ENCODE measurements around the gene SH3RF3. TPM values are rescaled to one million over a fixed set of nuclear protein-coding genes. Genes with fewer than 3 reads are reported as not detected.
A peak's percentile ranks its signal among the peaks of the same experiment; 100 is the strongest.

SH3RF3 gene
- total and polyA plus RNA-seq, 2 of the 13 experiments (the other 11 are each of a cell fraction or from before 2014, with no cell fraction given) = 0.04 TPM; not detected in 1

DNA sequence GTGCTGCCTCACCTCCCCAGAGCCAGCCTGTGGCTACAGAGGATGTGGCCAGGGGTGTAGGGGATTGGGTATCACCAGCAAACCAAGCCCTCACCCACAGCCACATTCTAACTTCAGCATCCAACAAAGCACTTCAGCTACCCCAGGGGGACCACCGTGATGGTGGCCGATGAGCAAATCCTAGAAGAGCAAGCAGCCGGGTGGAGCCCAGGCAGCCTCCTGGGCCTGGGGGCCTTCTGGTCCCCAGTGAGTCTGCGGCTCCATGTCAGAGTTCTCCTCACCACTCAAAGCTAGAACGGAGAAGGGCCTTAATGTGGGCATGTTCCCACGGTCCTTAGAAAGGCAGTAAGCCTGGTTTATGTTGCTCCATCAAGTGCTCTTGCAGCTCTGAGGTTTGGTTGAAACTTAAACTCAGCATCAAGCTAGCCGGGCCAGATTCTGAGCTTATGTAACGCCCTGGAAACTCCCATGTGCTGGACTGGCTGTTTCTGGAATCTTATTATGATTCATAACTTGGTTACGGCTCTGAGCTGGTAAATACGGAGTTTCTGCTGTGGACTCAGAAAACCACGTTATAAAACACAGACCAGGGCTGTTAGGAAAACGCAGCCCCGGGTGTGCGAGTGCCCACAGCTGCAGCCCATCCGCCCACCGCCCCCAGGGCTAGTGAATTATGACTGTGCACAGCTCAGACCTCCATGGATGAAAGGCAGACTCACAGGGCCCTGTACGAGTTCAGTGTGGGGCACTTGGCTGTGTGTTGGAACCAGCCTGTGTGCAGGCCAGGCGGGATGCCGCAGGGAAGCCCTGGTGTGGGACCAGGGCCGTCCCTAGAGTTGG, 385.0 kb downstream of the SH3RF3 start:
- DNase-seq (ENCODE audit: low spot score) (no peak), FAIRE-seq (no peak)

More for the DNA sequence above, 385.0 kb downstream of the SH3RF3 start:
- TF ChIP-seq, protein P1, sequence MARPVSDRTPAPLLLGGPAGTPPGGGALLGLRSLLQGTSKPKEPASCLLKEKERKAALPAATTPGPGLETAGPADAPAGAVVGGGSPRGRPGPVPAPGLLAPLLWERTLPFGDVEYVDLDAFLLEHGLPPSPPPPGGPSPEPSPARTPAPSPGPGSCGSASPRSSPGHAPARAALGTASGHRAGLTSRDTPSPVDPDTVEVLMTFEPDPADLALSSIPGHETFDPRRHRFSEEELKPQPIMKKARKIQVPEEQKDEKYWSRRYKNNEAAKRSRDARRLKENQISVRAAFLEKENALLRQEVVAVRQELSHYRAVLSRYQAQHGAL (CRISPR knock-in tag; IDR thresholded peaks at IDR 0.05; ENCODE audit: not compliant biosample characterization) = no peak
- no peak for TF ChIP-seq SMAD1 (CRISPR knock-in tag; IDR thresholded peaks at IDR 0.05; ENCODE audit: borderline replicate concordance, low read depth)
- TF ChIP-seq, protein P2, sequence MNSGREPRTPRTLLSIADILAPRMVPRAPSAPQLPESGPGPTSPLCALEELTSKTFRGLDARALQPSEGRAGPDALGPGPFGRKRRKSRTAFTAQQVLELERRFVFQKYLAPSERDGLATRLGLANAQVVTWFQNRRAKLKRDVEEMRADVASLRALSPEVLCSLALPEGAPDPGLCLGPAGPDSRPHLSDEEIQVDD (CRISPR knock-in tag; IDR thresholded peaks at IDR 0.05; ENCODE audit: borderline replicate concordance) = no peak
- no peak for TF ChIP-seq TBX3 (IDR thresholded peaks at IDR 0.05; ENCODE audit: borderline replicate concordance)
- TF ChIP-seq CBFB (CRISPR knock-in tag; IDR thresholded peaks at IDR 0.05) = no peak
- TF ChIP-seq, protein P3, sequence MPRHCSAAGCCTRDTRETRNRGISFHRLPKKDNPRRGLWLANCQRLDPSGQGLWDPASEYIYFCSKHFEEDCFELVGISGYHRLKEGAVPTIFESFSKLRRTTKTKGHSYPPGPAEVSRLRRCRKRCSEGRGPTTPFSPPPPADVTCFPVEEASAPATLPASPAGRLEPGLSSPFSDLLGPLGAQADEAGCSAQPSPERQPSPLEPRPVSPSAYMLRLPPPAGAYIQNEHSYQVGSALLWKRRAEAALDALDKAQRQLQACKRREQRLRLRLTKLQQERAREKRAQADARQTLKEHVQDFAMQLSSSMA (CRISPR knock-in tag; IDR thresholded peaks at IDR 0.05) = no peak
- intact Hi-C loops (cut with micrococcal nuclease; ENCODE audit: unreplicated experiment) (no loop called here), in situ Hi-C loops (cut with HindIII; ENCODE audit: extremely low pct_ligation_motif_present, low pct_unique_long_range_greater_than_20kb) (no loop called here)
- peaks cover 31% of the 10 kb centered on the region for H3K4me1 ChIP-seq (ENCODE audit: insufficient read depth, low read length)
- 26% methylated on average over 9 of the region's 20 CpGs for WGBS (ENCODE audit: low lambda C conversion rate)
- POLR2A ChIA-PET = no interaction called here
- H3K27ac ChIP-seq (ENCODE audit: extremely low read length, insufficient read depth, low read length) = no peak overlapping the region
- ATAC-seq = no peak
- H2AFZ ChIP-seq (ENCODE audit: low read length) = no peak overlapping the region
- no peaks in the 10 kb centered on the region for H3K79me2 ChIP-seq (ENCODE audit: insufficient read depth, low read length)
- peak overlapping the region; percentile 9; the same call in 1 of the 2 replicates for H3K4me2 ChIP-seq (ENCODE audit: low read depth, low read length)
- no peak overlapping the region for H3K4me3 ChIP-seq (replicated peaks in 1 of 3; ENCODE audit: insufficient read depth in 1 of 3, low read depth in 2 of 3, low read length in 3 of 3)
- H3K9me3 ChIP-seq (ENCODE audit: low read length) = no peaks in the 10 kb centered on the region
- H3K9ac ChIP-seq (ENCODE audit: insufficient read depth, low read depth, low read length) = no peak overlapping the region
- no peaks in the 10 kb centered on the region for H3K36me3 ChIP-seq (replicated peaks in 1 of 2; ENCODE audit: control insufficient read depth in 1 of 2, insufficient read depth in 2 of 2, low read length in 2 of 2)
- CTCF ChIA-PET (ENCODE audit: low intra/inter-chr PET ratio, low total read pairs) = no interaction called here
- H4K20me1 ChIP-seq (ENCODE audit: insufficient read depth, low read length) = no peaks in the 10 kb centered on the region; the same call in 1 of the 2 replicates
- H3K27me3 ChIP-seq (ENCODE audit: control insufficient read depth in 1 of 2, insufficient read depth in 2 of 2, low read length in 2 of 2) = peaks cover 0 to 14% of the 10 kb centered on the region in 2 experiments; a peak in 2 of 5 replicates
- no TSS peak for BruUV-seq (replicated peaks)
